Neural progenitor cell (in vitro differentiated cells): ENCODE data around the gene MIAT. TPM values are rescaled to one million over a fixed set of nuclear protein-coding genes. Genes with fewer than 3 reads are reported as not detected.

ENCODE experiments used
- DNase-seq: peaks from one replicate; pipeline ENCODE4 v3.0.0-alpha.2; 2016; ENCODE audit warnings: low spot score
- H2AFZ ChIP-seq: fragments of 200-600 bp; sonication (generic); replicated peaks from 2 replicates; pipeline ENCODE4 v1.6.1; 2016; ENCODE audit warnings: antibody characterized with exemption
- H3F3A ChIP-seq: fragments of 200-600 bp; sonication (generic); 2 replicates; pipeline ENCODE4 v1.6.1; 2016; ENCODE audit warnings: antibody characterized with exemption, low read depth
- H3K27ac ChIP-seq: fragments of 200-600 bp; sonication (generic); 2 replicates; pipeline ENCODE4 v1.5.1; 2016; ENCODE audit warnings: mild to moderate bottlenecking
- H3K27me3 ChIP-seq: fragments of 200-600 bp; sonication (generic); 2 replicates; pipeline ENCODE4 v1.6.1; 2016; ENCODE audit warnings: mild to moderate bottlenecking, moderate library complexity
- H3K36me3 ChIP-seq: fragments of 200-600 bp; sonication (generic); 2 replicates; pipeline ENCODE4 v1.5.1; 2016
- H3K4me1 ChIP-seq: fragments of 200-600 bp; sonication (generic); 2 replicates; pipeline ENCODE4 v1.6.1; 2016; ENCODE audit warnings: mixed run types
- H3K4me2 ChIP-seq: fragments of 200-600 bp; sonication (generic); 2 replicates; pipeline ENCODE4 v1.6.1; 2016
- H3K4me3 ChIP-seq: fragments of 200-600 bp; sonication (generic); 2 replicates; pipeline ENCODE4 v1.5.1; 2016
- H3K79me2 ChIP-seq: fragments of 200-600 bp; sonication (generic); 2 replicates; pipeline ENCODE4 v1.6.1; 2016; ENCODE audit warnings: low read depth
- H3K9ac ChIP-seq: fragments of 200-600 bp; sonication (generic); 2 replicates; pipeline ENCODE4 v1.6.1; 2016
- H3K9me3 ChIP-seq: fragments of 200-600 bp; sonication (generic); 2 replicates; pipeline ENCODE4 v1.5.1; 2016; ENCODE audit warnings: low read depth
- H4K20me1 ChIP-seq: fragments of 200-600 bp; sonication (generic); 2 replicates; pipeline ENCODE4 v1.6.1; 2016; ENCODE audit warnings: low read depth
- H3K27ac Mint-ChIP-seq: 3 replicates; pipeline ENCODE4 v1.8.0; 2021; ENCODE audit warnings: mixed read lengths
- H3K27me3 Mint-ChIP-seq: 2 replicates; pipeline ENCODE4 v1.8.0; 2022; ENCODE audit warnings: low read depth, mild to moderate bottlenecking, inconsistent platforms, moderate library complexity, mixed read lengths; ENCODE audit not compliant: insufficient read depth
- H3K36me3 Mint-ChIP-seq: 3 replicates; pipeline ENCODE4 v1.8.0; 2021; ENCODE audit warnings: mixed read lengths
- H3K4me1 Mint-ChIP-seq: 3 replicates; pipeline ENCODE4 v1.8.0; 2021; ENCODE audit warnings: mixed read lengths
- H3K4me3 Mint-ChIP-seq: 3 replicates; pipeline ENCODE4 v1.8.0; 2021; ENCODE audit warnings: mild to moderate bottlenecking, moderate library complexity, mixed read lengths
- H3K9me3 Mint-ChIP-seq: 3 replicates; pipeline ENCODE4 v1.8.0; 2020; ENCODE audit warnings: mixed read lengths
- CTCF ChIP-seq: fragments of 200-600 bp; sonication (generic); IDR thresholded peaks from 2 replicates; pipeline ENCODE4 v1.5.1; 2017; ENCODE audit warnings: antibody characterized with exemption, mild to moderate bottlenecking
- EZH2 ChIP-seq: fragments of 200-600 bp; sonication (generic); IDR thresholded peaks from 2 replicates; pipeline ENCODE4 v1.6.1; 2017; ENCODE audit warnings: antibody characterized with exemption, mild to moderate bottlenecking, moderate library complexity
- EZH2phosphoT487 ChIP-seq: fragments of 200-600 bp; sonication (generic); IDR thresholded peaks from 2 replicates; pipeline ENCODE4 v1.6.1; 2017; ENCODE audit warnings: antibody characterized with exemption
- total RNA-seq: library from RNA; depleted of rRNA; stranded (reverse); fragments of >200 nt; gene quantifications from 2 replicates; pipeline ENCODE4 v1.2.3, GENCODE V29; 2015; ENCODE audit warnings: low replicate concordance

Gene MIAT
- total RNA-seq, 1 donor from 2014 or later: 262 TPM

- no peak overlapping the region for H3K27ac Mint-ChIP-seq
- no peaks in the 10 kb centered on the region for H3K36me3 Mint-ChIP-seq
- H2AFZ ChIP-seq: no peak overlapping the region
- H3K27me3 ChIP-seq: no peaks in the 10 kb centered on the region
- H3F3A ChIP-seq: peaks cover 74% of the 10 kb centered on the region
- no peaks in the 10 kb centered on the region for H3K36me3 ChIP-seq
- no peaks in the 10 kb centered on the region for H3K9me3 Mint-ChIP-seq
- H3K79me2 ChIP-seq: peaks cover 50% of the 10 kb centered on the region
- TF ChIP-seq CTCF (no peak), EZH2 (no peak), EZH2phosphoT487 (no peak)
- H3K27ac ChIP-seq: peak overlapping the region; percentile 80
- H3K9me3 ChIP-seq: no peaks in the 10 kb centered on the region
- H3K4me3 ChIP-seq: peak overlapping the region; percentile 97
- H4K20me1 ChIP-seq: peaks cover 32% of the 10 kb centered on the region
- peaks cover 40% of the 10 kb centered on the region for H3K4me1 ChIP-seq
- H3K4me3 Mint-ChIP-seq: peak overlapping the region; percentile 99
- DNase-seq: no peak
- H3K9ac ChIP-seq: peak overlapping the region; percentile 79
- peaks cover 10% of the 10 kb centered on the region for H3K27me3 Mint-ChIP-seq
- peak overlapping the region; percentile 90 for H3K4me2 ChIP-seq
- peaks cover 40% of the 10 kb centered on the region for H3K4me1 Mint-ChIP-seq
Observed at GRCh38 chr22:26658161-26658560, 773 bp downstream of the MIAT start.

DNA sequence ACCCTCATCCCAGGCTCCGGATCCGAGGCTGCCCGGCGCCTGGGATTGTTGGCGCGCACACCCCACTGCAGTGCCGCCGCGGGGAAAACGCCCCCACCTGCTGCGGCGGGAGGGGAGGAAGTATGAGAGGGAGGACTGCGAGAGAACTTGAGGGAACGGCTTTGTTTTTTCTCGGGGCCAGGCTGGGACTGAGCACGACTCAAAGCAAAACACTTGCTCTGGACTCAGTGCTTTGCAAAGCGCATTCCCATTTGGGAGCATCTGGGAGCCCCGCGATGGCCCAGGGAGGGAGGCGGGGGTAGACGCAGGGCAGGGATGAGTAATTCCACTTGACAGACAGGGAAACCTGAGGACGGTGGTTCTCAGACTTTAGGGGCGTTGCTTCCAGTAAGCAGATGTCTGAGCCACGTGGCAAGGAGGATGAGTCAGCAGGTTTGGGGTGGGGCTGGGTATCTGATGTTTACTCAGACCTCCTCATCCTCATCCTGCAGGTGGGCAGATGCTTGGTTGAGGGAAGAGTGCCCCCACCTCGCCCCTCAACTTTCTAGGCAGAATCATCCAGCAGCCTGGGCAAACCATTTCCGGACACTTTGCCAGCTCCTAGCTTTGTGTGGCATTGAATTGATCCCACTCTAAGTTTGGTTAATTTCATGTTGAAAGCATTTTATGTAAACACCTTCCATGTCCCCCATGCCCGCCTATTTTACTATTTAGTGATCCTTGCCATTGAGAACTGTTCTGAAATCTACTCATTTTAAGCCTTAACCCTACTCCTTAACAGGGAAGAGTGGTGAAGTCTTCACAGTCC, 1.5 kb downstream of the MIAT start:
- Mint-ChIP-seq H3K36me3 (peaks cover 4% of the 10 kb centered on the region), H3K27me3 (peaks cover 10% of the 10 kb centered on the region), H3K9me3 (no peaks in the 10 kb centered on the region), H3K4me1 (peaks cover 43% of the 10 kb centered on the region), H3K4me3 (peak overlapping the region; percentile 99), H3K27ac (peak overlapping the region; percentile 57)
- Histone ChIP-seq H2AFZ (no peak overlapping the region), H3K36me3 (no peaks in the 10 kb centered on the region), H3K27me3 (no peaks in the 10 kb centered on the region), H3K4me1 (peaks cover 40% of the 10 kb centered on the region), H3K9ac (peak overlapping the region; percentile 24), H3K79me2 (peaks cover 56% of the 10 kb centered on the region), H3K27ac (peak overlapping the region; percentile 80), H3K4me3 (peak overlapping the region; percentile 97), H3K4me2 (peak overlapping the region; percentile 90), H3F3A (peaks cover 77% of the 10 kb centered on the region), H4K20me1 (peaks cover 37% of the 10 kb centered on the region), H3K9me3 (no peaks in the 10 kb centered on the region)
- TF ChIP-seq EZH2 (no peak), EZH2phosphoT487 (no peak), CTCF (no peak)
- DNase-seq: peak; percentile 94

DNA sequence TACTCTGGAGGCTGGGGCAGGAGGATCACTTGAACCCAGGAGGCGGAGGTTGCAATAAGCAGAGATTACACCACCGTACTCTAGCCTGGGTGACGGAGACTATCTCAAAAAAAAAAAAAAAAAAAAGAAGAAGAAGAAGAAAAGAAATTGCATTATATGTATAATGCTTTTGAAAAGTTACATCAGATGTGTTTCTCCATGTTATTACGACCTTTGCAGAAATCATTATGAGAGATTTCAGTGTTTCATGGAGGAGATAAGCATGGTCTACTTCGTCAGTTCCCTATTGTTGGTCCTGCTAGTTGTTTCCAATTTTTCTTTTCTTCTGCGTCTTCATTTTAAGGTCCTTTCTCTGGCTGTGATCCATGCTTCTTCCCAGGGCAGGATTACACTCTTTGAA, 3.0 kb downstream of the MIAT start:
- Mint-ChIP-seq H3K27ac (peak overlapping the region; percentile 96), H3K4me1 (peaks cover 50% of the 10 kb centered on the region), H3K27me3 (peaks cover 10% of the 10 kb centered on the region), H3K4me3 (peak overlapping the region; percentile 78), H3K9me3 (no peaks in the 10 kb centered on the region), H3K36me3 (peaks cover 8% of the 10 kb centered on the region)
- Histone ChIP-seq H4K20me1 (peaks cover 45% of the 10 kb centered on the region), H3K9ac (no peak overlapping the region), H3K4me3 (peak overlapping the region; percentile 47), H3K4me1 (peaks cover 47% of the 10 kb centered on the region), H3K9me3 (no peaks in the 10 kb centered on the region), H3K27me3 (no peaks in the 10 kb centered on the region), H2AFZ (no peak overlapping the region), H3K27ac (peak overlapping the region; percentile 98), H3K4me2 (peak overlapping the region; percentile 90), H3F3A (peaks cover 82% of the 10 kb centered on the region), H3K79me2 (peaks cover 66% of the 10 kb centered on the region), H3K36me3 (peaks cover 2% of the 10 kb centered on the region)
- DNase-seq: no peak
- TF ChIP-seq CTCF (no peak), EZH2phosphoT487 (no peak), EZH2 (no peak)
